DMS53 treated with DMSO at 0.1 percent for 48 hours (cell line): ENCODE data around the gene ADAMTS10.
"Not testable (repeated sequence)": the region's sequence is repeated elsewhere in the genome, so short reads cannot be mapped to it uniquely, and the experiment has no call there.

Experiments
- DNase-seq: peaks from one replicate; lab custom pipeline; 2025; ENCODE audit not compliant: unreplicated experiment; lab: John Stamatoyannopoulos, UW

ADAMTS10 gene

DNA sequence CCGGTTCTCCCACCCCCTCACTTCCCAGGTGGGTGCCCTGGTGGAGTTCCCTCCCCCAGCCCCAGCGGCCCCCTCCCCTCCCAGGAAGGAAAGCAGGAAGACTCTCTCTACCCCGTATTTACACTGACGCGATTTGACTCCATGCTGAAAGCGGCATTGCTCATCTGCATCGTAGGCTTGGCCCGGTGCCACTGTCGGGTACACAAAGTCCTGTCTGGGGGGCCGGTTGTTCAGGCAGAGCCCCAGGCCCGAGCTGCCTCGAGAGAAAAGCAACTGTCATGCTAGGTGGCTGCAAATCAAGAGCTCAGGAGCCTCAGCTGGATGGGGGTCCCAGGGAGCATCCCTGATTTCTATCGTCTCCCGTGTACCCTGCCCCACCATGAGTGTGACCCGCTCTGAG, 14.9 kb downstream of the ADAMTS10 start:
- DNase-seq: no peak

DNA sequence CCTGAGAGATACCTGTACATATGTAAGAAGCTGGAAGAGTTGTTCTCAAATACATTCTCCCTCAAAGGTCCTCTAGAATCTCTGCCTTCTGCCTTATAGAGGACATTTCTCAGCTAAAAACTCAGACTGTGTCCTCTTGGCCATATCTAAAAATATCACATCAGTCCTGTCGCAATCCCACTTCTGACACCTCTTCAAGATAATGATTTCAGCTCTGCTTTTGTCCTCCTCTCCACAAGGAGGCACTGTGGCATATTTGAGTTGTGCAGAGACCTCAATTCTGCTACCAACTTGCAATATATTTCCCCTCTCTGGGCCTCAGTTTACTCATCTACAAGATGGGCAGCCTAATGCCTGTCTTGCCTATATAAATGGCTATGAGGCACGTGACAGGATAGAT, 16.6 kb downstream of the ADAMTS10 start:
- DNase-seq: no peak

DNA sequence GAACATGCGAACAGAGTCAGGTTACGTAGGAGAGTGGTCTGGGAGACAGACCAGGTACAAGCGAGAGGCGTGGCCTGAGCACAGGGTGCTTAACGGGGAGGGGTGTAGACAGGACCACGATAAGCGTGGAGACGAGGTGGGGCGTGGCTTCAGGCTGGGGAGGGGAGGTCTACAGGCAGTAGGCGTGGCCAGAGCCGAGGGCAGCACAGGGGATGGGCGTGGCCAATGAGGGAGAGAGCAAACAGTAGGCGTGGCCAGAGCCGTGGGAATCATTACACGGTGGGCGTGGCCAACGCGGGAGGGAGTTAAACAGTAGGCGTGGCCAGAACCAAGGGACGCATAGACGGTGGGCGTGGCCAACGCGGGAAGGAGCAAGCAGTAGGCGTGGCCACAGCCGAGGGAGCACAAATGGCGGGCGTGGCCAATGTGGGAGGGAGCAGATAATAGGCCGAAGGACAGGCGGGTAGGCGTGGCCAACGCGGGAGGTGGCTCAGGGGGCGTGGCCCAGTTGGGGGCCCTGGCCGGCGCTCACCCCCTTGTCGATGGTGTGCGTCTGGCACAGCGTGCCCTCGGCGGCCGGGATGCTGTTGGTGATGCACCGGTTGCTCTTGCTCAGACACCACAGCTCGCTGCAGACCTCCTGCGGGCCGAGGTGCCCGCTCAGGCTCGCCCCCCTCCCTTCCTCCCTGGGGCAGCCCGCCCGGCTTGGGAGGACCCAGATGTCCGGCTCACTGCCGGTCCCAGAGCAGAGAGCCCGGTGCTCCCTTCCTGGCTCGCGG, 18.1 kb downstream of the ADAMTS10 start:
- no peak for DNase-seq

DNA sequence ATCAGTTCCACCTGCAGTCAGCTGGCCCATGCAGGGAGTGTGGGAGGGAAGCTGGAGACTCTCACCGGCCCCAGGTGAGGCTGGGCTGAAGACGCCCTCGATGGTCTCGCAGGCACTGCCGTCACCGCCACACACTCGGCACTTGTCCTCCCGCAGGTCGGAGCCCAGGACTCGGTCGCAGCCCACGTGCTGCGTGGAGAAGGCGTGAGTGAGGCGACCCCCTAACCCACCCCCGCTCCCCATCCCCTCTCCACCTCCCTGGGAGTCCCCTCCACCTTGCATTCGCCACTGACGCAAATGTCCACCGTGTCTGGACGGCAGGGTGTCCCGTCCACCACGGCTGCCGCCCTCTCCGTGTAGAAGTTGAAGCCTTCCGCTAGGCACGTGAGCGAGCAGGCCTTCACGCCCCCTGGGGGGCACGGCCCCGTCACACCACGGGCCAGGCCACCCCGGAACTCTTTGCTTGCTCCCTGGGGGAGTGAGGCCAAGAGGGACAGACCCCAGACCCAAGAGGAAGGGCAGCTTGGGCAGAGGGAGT, 21.3 kb downstream of the ADAMTS10 start:
- no peak for DNase-seq

DNA sequence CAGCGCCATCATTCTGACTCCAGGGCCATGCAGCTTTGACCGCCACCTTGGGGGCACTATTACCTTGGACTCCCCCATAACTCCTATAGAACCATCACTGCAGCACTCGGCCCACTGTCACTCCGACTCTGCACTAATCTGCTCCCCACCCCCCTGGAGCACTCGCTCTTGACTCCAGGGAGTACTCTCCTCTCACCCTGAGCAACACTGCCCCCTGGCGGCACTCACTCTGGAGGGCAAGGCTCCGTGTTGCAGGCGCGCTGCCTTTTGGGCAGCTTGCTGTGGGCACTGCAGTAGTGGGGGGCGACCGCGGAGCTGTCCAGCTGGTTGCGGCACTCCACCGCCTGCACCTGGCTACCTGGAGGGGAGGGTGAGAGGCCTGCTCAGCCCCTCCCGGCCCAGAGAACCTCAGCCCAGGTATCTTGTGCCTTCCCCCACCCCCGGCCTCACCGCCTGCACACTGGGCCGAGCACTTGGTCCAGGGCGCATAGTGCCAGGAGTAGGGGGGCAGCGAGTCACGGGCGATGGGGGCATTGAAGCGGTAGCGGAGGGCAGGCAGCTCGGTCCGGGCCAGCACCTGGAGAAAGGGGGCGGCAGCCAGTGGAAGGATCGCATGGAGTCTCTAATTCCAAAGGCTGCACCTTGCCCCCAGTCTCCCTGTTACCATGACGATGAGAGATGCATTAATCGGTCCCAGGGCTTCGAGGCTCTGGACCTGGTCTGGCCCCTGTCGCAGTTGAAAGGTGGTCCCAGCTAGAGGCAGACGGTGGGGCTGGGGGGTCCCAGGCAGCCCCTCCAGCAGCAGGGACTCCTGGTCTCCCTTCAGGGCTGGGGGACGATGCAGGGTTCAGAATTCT, 24.4 kb downstream of the ADAMTS10 start:
- DNase-seq: no peak

DNA sequence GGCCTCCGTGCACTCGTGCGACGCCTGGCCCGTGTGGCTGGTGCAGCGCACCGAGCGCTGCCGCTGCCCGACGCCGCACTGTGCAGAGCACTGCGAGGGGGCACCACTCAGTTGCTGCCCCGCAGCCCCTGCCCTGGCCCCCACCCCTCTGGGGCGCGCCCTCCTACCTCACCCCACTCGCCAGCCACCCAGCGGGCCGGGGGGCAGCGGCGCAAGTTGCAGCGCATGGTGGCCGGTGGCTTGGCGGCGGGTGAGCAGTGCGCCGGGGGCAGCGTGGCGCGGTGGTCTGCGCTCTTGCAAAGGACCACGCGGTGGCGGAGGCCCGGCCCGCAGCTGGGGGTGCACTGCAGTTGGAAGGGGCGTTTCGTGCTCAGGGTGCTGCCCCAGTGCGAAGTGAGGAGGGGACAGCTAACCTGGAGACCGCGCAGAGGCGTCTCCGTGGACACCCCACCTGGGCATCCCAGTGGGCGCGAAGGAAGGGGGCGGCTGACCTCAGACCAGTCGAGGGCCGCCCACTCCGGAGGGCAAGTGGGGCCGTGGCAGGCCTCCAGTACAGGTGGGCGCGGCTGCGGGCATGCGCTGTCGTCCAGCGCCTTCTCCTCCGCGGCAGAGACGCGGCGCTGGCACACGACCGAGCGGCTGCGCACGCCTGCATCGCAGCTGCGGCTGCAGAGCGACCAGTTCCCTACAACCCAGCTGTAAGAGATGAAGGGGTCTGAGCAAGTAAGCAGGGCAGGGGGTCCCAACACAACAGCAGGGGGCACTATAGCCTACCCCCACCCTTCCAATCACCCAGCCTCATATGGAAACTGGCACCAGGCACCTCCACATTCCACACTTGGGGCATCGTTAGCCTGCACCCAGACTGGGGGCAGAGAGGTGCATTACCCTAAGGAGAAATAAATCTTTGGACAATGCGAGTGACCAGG, 25.3 kb downstream of the ADAMTS10 start:
- DNase-seq: no peak

DNA sequence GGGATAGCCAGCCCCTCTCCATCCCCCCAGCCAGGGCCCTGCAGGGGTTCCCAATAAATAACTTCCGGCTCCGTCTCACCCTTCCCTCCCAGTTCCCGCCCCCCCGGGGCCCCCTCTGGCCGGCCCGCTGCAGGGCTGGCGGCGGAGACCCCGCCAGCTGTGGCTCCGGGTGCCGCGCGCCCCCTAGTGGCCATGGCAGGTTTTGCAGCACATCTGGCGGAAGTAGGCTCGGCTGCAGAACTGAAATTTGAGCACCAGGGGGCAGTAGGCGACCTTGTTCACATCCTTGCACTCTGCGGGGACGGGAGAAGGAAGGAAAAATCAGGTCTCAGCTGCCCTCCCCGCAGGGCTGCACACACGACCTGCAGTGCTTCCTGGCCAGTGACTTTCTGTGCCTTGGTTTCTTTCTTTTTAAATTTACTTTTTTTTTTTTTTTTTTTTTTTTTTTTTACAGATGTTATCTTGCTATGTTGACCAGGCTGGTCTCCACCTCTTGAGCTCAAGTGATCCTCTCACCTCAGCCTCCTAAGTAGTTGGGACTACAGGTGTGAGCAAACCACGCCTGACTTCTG, 29.7 kb downstream of the ADAMTS10 start:
- DNase-seq: no peak

DNA sequence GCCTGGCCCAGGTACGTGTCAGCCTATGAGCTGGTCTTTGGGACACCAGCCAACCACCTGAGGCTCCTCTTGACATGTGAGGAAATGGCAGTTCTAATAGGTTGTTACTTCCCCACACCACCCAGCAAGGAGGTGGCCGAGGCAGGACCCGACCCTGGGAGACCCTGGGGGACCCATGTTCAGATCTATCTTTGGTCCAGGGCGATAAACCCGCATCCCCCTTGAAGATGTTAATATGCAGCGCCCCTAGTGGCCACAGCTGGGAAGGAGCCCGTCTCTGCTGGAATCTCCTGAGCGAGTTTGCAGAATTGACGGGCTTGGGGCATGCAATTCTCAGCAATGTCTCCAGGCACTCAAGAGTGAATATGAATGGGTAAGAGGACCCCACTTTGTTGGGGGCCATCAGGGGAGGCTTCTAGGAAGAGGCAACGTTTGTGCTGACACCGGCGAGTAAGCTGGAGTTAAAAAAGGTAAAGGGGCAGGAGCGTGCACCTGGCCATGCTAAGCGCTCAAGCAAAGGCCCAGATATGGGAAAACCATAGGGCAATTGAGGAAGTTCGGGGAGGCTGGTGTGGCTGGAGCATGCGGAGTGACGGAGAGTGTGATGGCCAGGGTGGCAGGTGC, 31.8 kb downstream of the ADAMTS10 start:
- DNase-seq: no peak

DNA sequence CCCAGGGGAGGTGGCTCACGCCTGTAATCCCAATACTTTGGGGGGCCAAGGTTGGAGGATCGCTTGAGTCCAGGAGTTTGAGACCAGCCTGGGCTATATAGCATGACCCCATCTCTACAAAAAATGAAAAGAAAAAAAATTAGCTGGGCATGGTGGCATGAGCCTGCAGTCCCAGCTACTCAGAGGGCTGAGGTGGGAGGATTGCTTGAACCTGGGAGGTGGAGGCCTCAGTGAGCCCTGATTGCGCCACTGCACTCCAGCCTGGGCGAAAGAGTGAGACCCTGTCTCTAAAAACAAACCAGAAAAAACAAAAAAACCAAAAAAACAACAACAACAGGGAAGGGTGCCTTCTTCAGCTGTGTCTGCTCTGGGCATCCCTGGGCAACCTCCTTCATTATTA, 32.8 kb downstream of the ADAMTS10 start:
- DNase-seq: no peak

DNA sequence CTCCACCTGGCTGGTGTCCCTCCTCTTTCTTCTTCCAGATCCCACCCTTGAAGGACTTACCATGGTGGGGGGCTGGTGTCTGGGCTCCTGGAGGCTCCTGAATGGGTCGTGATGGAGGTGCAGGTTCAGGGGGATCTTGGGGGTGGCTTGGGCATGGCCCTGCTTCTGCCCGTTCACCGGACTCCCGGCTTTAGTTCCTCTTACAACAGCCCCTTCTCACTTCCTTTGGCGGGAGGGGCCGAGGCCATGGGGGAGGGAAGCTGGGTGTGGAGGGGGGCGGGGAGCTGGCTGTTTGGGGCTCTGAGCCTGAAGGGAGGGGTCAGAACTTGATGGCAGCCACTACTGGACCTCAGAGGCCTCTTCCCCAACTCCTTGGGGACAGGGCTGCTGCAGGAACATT, 33.3 kb downstream of the ADAMTS10 start, which contains the start of gene MYO1F:
Gene MYO1F (minus strand): TSS at position 196 of the 400 bp plus-strand sequence. CDS start 133 bp downstream, at position 63.
- DNase-seq: no peak

DNA sequence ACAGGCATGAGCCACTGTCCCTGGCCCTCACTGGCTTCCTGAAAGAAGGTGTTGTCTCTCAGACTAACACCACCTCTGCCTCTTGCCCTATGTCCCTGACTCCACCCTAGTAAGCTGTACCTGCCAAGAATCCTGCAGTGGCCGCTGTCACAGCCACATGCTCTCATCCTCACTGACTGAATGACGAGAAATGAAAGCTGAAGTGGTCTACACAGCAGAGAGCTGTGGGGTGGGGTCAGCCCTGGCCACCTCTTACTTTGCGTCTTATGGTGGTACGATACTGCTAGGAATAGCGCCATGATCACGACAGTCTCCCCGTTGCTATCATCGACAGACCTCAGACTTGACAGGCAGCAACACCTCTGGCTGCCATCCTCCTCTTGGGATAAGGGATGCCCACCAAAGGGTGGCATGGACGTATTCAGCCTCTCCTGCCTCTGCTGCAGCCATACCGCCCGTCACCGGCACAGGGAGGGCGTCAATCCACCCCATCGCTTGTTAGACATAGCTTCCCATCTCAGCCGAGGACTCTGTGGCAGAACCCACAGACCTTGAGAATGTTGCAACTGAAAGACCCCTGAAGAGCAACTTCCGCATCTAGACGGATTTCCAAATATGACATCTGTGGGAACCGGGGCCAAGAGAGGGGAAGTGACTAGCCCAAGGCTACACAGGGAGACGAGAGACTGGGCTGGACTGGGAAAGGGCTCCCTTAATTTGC, 34.1 kb downstream of the ADAMTS10 start:
- DNase-seq: no peak

DNA sequence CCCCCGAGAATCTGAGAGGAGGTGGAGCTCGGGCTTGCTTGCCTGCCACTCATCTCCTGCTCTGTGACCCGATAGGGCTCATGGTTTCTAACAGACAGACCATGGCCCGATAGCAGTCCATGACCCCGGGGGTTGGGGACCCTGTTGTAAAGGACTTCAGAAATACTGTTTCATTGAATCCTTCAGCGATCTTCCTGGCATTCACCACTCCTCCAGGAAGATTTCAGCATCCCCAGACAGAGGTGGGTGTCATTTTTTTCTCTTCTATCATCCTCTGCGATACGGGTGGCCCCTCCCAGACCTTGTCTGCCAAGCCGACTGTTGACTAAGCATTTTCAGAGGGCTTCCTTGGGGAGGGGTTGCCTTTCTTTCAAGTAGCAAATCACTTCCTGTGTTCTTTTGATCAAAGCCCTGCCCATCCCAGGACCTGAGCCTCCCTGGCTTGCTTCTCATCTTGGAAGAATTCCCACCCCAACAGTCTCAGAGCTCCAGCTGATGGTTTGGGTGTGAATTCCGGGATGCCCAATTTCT, 35.0 kb downstream of the ADAMTS10 start:
- no peak for DNase-seq

DNA sequence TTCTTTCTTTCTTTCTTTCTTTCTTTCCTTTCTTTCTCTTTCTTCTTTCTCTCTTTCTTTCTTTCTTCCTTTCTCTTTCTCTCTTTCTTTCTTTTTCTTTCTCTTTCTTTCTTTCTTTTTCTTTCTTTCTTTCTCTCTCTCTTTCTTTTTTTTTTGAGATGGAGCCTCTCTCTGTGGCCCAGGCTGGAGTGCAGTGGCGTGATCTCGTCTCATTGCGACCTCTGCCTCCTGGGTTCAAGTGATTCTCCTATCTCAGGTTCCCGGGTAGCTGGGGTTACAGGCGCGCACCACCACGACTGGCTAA, 35.9 kb downstream of the ADAMTS10 start:
- not testable (repeated sequence) for DNase-seq

DNA sequence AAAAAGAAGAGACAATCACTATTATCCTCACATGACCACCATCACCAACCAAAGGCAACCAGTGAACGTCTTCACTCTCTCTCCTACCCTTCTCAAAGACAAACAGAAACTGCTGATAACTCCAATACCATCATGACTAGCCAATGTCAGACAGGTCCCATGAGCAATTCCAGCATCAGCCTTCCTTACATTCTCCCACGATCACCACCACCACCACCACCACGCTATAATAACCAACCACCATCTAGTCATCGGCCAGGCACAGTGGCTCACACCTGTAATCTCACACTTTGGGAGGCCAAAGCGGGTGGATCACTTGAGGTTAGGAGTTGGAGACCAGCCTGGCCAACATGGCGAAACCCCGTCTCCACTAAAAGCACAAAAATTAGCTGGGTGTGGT, 37.2 kb downstream of the ADAMTS10 start:
- no peak for DNase-seq

DNA sequence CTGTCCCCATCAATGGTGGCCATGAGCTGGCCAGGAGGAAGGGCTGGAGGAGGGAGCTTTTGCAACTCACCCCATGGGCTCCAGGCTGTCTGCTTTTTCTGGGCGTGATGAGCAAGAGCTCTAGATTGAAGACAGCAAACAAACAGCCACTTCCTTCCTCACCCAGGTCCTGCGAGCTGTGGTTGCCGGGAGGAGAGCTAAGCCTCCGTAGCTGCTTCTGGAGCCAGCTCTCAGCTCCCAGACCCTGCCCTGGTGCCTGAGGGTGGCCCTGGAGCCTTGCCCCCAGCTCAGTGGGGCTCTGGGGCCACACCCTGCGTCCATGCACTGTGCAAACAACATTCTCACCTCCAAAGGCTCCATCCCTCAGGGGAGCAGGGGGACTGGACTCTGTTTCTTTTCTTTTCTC, 39.5 kb downstream of the ADAMTS10 start:
- DNase-seq: no peak

DNA sequence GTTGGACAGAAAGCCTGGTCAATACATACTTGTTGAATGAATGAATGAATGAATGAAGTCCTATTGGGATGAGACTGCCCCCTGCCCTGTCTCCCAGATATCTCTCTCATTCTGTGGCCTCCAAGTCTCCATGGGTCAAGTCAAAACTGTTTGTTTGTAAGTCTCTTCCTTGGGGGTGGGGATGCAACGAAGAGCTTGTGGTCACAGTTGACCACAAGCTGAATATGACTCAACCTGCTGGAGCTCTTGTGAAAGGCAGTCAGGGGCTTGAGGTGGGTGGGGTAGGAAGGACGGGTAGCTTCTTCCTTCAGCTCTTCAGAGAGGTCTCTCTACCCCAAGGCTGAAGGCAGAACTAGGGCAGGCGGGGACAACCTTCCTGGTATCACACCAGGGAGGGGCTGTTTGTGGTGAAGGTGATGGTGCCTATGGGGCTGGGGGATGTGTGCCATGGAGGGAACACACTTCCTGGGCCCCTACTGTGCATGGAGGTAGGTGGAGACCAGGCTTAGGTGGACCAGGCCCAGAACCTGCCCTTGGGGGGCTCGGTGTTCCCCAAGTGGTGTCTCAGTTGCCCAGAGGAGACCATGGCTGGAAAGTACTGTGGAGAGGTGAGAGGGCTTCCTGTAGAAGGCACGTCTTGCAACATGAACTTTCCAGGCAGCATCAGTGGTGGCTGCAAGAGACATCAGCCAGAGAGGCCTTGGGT, 41.3 kb downstream of the ADAMTS10 start:
- no peak for DNase-seq

DNA sequence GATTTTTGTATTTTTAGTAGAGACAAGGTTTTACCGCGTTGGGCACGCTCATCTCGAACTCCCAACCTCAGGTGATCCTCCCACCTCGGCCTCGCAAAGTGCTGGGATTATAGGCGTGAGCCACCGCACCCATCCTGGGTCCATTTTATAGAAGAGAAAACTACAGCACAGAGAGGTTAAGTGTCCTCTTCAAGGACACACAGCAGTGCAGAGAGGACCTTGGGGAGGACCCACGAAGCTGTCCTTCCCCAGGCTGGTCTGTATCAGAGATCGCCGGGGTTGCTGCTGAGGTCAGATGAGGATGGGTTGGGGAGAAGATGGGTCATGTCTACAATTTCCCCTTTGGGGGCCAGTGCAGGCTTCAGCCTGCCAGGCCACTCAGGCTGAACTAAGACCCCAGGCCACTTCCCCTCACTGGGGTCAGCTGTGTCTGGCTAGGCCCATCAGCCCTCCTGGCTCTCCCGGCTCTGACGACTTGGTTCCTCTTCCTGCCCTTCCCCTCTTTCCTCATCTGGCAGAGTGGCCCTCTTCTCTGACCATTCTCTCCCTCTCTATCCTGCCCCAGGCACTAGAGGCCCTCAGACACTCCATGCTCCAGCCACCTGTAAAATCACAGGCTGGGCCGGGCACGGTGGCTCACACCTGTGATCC, 42.9 kb downstream of the ADAMTS10 start:
- no peak for DNase-seq

DNA sequence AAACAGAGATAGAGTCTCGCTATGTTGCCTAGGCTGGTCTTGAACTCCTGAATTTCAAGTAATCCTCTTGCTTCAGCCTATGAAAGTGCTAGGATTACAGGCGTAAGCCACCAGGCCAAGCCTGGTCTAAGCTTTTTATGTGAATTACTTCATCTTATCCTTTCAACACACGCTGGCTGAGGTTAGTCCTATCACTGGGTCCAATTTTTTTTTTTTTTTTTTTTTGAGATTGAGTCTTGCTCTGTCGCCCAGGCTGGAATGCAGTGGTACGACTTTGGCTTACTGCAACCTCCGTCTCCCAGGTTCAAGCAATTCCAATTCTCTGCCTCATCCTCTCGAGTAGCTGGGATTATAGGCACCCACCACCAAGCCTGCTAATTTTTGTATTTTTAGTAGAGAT, 43.7 kb downstream of the ADAMTS10 start:
- no peak for DNase-seq
